HepG2 (cell line): ENCODE results near the gene CST3. TPM values are rescaled to one million over a fixed set of nuclear protein-coding genes. Genes with fewer than 3 reads are reported as not detected.

Experiments used
- ATAC-seq: fragments of 200-7000 bp; cut with Tn5 transposase; 3 replicates; pipeline ENCODE4 v1.9.1; 2020; ENCODE audit warnings: mild to moderate bottlenecking, moderate library complexity
- BruUV-seq: library from RNA; stranded (reverse); fragments of 400-500 nt; replicated peaks from 2 replicates; lab custom pipeline; 2021; lab: Mats Ljungman, UMichigan
- CTCF ChIA-PET: fragments of 300-600 bp; formaldehyde crosslinking; extraction: SDS; loops from one replicate; lab custom pipeline; 2021; ENCODE audit warnings: low total read pairs, inconsistent platforms, low intra/inter-chr PET ratio; lab: Yijun Ruan, JAX
- POLR2A ChIA-PET: fragments of 350-600 bp; sonication (Branson Sonifier 250); formaldehyde crosslinking; loops from one replicate; lab custom pipeline; 2020; ENCODE audit warnings: antibody characterized with exemption, inconsistent platforms; lab: Yijun Ruan, JAX
- DNase-seq: peaks from one replicate; pipeline ENCODE4 v3.0.0-alpha.2; 2015; ENCODE audit warnings: low spot score
- FAIRE-seq: peaks from 3 replicates; lab custom pipeline; 2011; peaks lifted over from hg19 to GRCh38; lab: Jason Lieb, UNC
- H2AFZ ChIP-seq: one replicate; pipeline ENCODE4 v1.6.1; 2011; ENCODE audit warnings: low read length, inconsistent platforms
- H3K27ac ChIP-seq: fragments of 300-600 bp; 3 replicates; pipeline ENCODE4 v1.8.0; 2011; ENCODE audit warnings: mixed run types, mild to moderate bottlenecking, mixed read lengths, low read length, inconsistent platforms; ENCODE audit not compliant: insufficient read depth; ENCODE audit errors: extremely low read length
- H3K27me3 ChIP-seq, 2 experiments: fragments of 200-600 bp in 1 of 2; 2 replicates in 1 of 2; 3 replicates in 1 of 2; pipeline versions ENCODE4 v1.6.0 to v1.8.0; 2011; ENCODE audit warnings: low read length in 2 of 2, mild to moderate bottlenecking in 2 of 2, moderate library complexity in 2 of 2, inconsistent platforms in 1 of 2; ENCODE audit not compliant: insufficient read depth in 2 of 2, control insufficient read depth in 1 of 2
- H3K36me3 ChIP-seq, 2 experiments: fragments of 200-600 bp in 1 of 2; replicated peaks in 1 of 2; 2 replicates in 1 of 2; 3 replicates in 1 of 2; pipeline versions ENCODE4 v1.5.1 to v1.8.0; 2011; ENCODE audit warnings: low read length in 2 of 2, inconsistent platforms in 1 of 2; ENCODE audit not compliant: insufficient read depth in 2 of 2, control insufficient read depth in 1 of 2
- H3K4me1 ChIP-seq: 2 replicates; pipeline ENCODE4 v1.5.1; 2012; ENCODE audit warnings: low read length, inconsistent platforms; ENCODE audit not compliant: insufficient read depth
- H3K4me2 ChIP-seq: 2 replicates; pipeline ENCODE4 v1.6.0; 2011; ENCODE audit warnings: low read depth, low read length, inconsistent platforms
- H3K4me3 ChIP-seq, 3 experiments: fragments of 200-600 bp in 1 of 3; sonication (generic), shearing (Covaris generic) in 1 of 3; replicated peaks in 1 of 3; 2 replicates each; pipeline ENCODE4 v1.5.1; 2011 to 2016; ENCODE audit warnings: low read length in 3 of 3, inconsistent platforms in 2 of 3, low read depth in 2 of 3, mild to moderate bottlenecking in 2 of 3, control low read depth in 1 of 3, mixed read lengths in 1 of 3; ENCODE audit not compliant: insufficient read depth in 1 of 3
- H3K79me2 ChIP-seq: one replicate; pipeline ENCODE4 v1.6.1; 2011; ENCODE audit warnings: low read length, inconsistent platforms; ENCODE audit not compliant: insufficient read depth
- H3K9ac ChIP-seq: 2 replicates; pipeline ENCODE4 v1.6.0; 2011; ENCODE audit warnings: mild to moderate bottlenecking, low read depth, low read length, inconsistent platforms; ENCODE audit not compliant: insufficient read depth
- H3K9me3 ChIP-seq: 2 replicates; pipeline ENCODE4 v1.5.1; 2012; ENCODE audit warnings: mild to moderate bottlenecking, low read length
- H4K20me1 ChIP-seq: 2 replicates; pipeline ENCODE4 v1.6.0; 2011; ENCODE audit warnings: inconsistent platforms, mild to moderate bottlenecking, low read length, moderate library complexity; ENCODE audit not compliant: insufficient read depth
- CEBPG ChIP-seq: IDR thresholded peaks from 2 replicates; pipeline ENCODE4 v1.6.1; 2016
- DZIP1 ChIP-seq: sonication (generic); formaldehyde crosslinking; IDR thresholded peaks from 2 replicates; pipeline ENCODE4 v1.5.0; 2020; ENCODE audit warnings: mild to moderate bottlenecking, missing genetic modification reagents
- ETS1 ChIP-seq: sonication (generic); formaldehyde crosslinking; IDR thresholded peaks from 2 replicates; pipeline ENCODE4 v1.4.0; 2020; ENCODE audit warnings: missing genetic modification reagents
- FOXA3 ChIP-seq: IDR thresholded peaks from 2 replicates; pipeline ENCODE4 v1.6.1; 2016; ENCODE audit warnings: missing genetic modification reagents, missing compliant biosample characterization
- HOXA7 ChIP-seq: sonication (generic); formaldehyde crosslinking; IDR thresholded peaks from 2 replicates; pipeline ENCODE4 v1.8.1; 2022; ENCODE audit warnings: mild to moderate bottlenecking, missing genetic modification reagents, moderate library complexity
- KAT8 ChIP-seq: IDR thresholded peaks from 2 replicates; pipeline ENCODE4 v1.6.1; 2016; ENCODE audit warnings: missing genetic modification reagents, missing compliant biosample characterization
- MAFG ChIP-seq: sonication (generic); formaldehyde crosslinking; IDR thresholded peaks from 2 replicates; pipeline ENCODE4 v1.5.1; 2020; ENCODE audit warnings: mild to moderate bottlenecking, missing genetic modification reagents
- MAX ChIP-seq: IDR thresholded peaks from 2 replicates; pipeline ENCODE4 v1.6.1; 2012; ENCODE audit warnings: inconsistent platforms
- PHF20 ChIP-seq: sonication (generic); formaldehyde crosslinking; IDR thresholded peaks from 2 replicates; pipeline ENCODE4 v1.5.0; 2020; ENCODE audit warnings: mild to moderate bottlenecking, missing genetic modification reagents
- TMF1 ChIP-seq: sonication (generic); formaldehyde crosslinking; IDR thresholded peaks from 2 replicates; pipeline ENCODE4 v1.8.1; 2022; ENCODE audit warnings: low read depth, missing genetic modification reagents
- XRCC5 ChIP-seq: fragments of 200-400 bp; formaldehyde crosslinking; optimal IDR thresholded peaks from 2 replicates; pipeline ENCODE3; 2017; ENCODE audit warnings: mild to moderate bottlenecking, low read length
- ZBTB10 ChIP-seq: sonication (generic); formaldehyde crosslinking; IDR thresholded peaks from 2 replicates; pipeline ENCODE4 v1.4.0; 2020; ENCODE audit warnings: missing genetic modification reagents, borderline replicate concordance
- ZNF124 ChIP-seq: sonication (generic); formaldehyde crosslinking; IDR thresholded peaks from 2 replicates; pipeline ENCODE4 v1.4.0; 2020; ENCODE audit warnings: missing genetic modification reagents
- ZNF557 ChIP-seq: sonication (generic); formaldehyde crosslinking; IDR thresholded peaks from 2 replicates; pipeline ENCODE4 v1.4.0; 2020; ENCODE audit warnings: missing genetic modification reagents
- ZNF644 ChIP-seq: IDR thresholded peaks from 2 replicates; pipeline ENCODE4 v1.6.1; 2016; ENCODE audit warnings: low read depth
- ZNF720 ChIP-seq: sonication (generic); formaldehyde crosslinking; IDR thresholded peaks from 2 replicates; pipeline ENCODE4 v1.4.0; 2020; ENCODE audit warnings: missing genetic modification reagents
- ZNF83 ChIP-seq: sonication (generic); formaldehyde crosslinking; IDR thresholded peaks from 2 replicates; pipeline ENCODE4 v1.4.0; 2020; ENCODE audit warnings: missing genetic modification reagents, mild to moderate bottlenecking, borderline replicate concordance
- WGBS: methylation state at CpG from one replicate; pipeline ENCODE4 v1.1.6; 2017; ENCODE audit warnings: low lambda C conversion rate; 5-methylcytosine and 5-hydroxymethylcytosine counted together
- in situ Hi-C: cut with HindIII; loops from 2 replicates; pipeline ENCODE4 v1.10.0; 2017; ENCODE audit warnings: low pct_unique_long_range_greater_than_20kb; ENCODE audit not compliant: extremely low pct_ligation_motif_present
- intact Hi-C: fragments of 100-400 bp; cut with micrococcal nuclease; formaldehyde crosslinking; loops from one replicate; pipeline ENCODE4 v1.10.0; 2022; ENCODE audit not compliant: unreplicated experiment
- polyA plus RNA-seq, 8 experiments: library from polyadenylated mRNA; depleted of rRNA in 3 of 8; stranded (reverse) in 7 of 8; unstranded in 1 of 8; fragments of >200 nt; fragmentation: Illumina TruSeq in 4 of 8; extraction: Trizol in 4 of 8; gene quantifications; 2 replicates each; pipeline versions ENCODE4 v1.2.1 to v1.2.3, GENCODE V29; 2011 to 2016; ENCODE audit warnings: low read depth in 4 of 8, missing spikeins in 1 of 8, mixed read lengths in 1 of 8; ENCODE audit not compliant: insufficient read depth in 1 of 8
- total RNA-seq, 5 experiments: library from RNA; depleted of rRNA; stranded (reverse); fragments of >200 nt; fragmentation: Illumina TruSeq; extraction: Trizol; gene quantifications; 2 replicates each; pipeline ENCODE4 v1.2.3, GENCODE V29; 2016; ENCODE audit warnings: low read depth in 1 of 5

CST3 gene
- total and polyA plus RNA-seq, 2 of the 13 experiments (the other 11 are each of a cell fraction or from before 2014, with no cell fraction given): 690 to 1,005 TPM

DNA sequence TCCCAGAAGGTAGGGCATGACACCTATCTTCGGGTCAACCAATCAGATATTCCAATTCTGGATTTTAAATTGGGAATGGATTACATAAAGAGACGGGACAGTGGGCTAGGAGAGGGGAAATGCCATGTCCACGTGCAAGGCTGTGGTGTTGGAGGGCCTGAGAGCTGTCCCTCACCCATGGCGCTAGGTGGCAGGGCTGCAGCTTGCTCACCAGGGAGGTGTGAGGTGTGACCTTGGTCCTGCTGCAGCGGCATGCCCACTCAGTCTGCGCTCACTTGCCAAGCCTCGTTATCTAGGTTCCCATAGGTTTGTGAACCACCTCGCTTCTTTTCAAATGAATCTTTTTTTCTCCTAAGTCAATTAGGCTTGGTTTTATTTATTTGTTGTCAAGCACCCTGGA lies 19.4 kb upstream of the CST3 start (continued):
- TF ChIP-seq ZNF720 (CRISPR knock-in tag) (0 out of 2 replicates have a peak, but pooled peaks have one; percentile 45), MAX (peak; percentile 68), HOXA7 (CRISPR knock-in tag) (no peak), ZNF557 (CRISPR knock-in tag) (no peak), ZNF644 (CRISPR knock-in tag) (0 out of 2 replicates have a peak, but pooled peaks have one; percentile 26), XRCC5 (peak; percentile 39), FOXA3 (CRISPR knock-in tag) (0 out of 2 replicates have a peak, but pooled peaks have one; percentile 6), ZNF124 (CRISPR knock-in tag) (no peak), CEBPG (CRISPR knock-in tag) (0 out of 2 replicates have a peak, but pooled peaks have one; percentile 3)

- ATAC-seq: no peak
- intact Hi-C loops (no loop called here), in situ Hi-C loops (no loop called here)
- no peak for FAIRE-seq
- DNase-seq: no peak
- Histone ChIP-seq H3K27ac (no peak overlapping the region), H3K27me3 (no peaks in the 10 kb centered on the region), H3K4me1 (peaks cover 92% of the 10 kb centered on the region), H3K9ac (no peak overlapping the region), H3K4me2 (no peak overlapping the region), H3K4me3 (no peak overlapping the region), H2AFZ (no peak overlapping the region), H3K79me2 (peaks cover 5% of the 10 kb centered on the region), H4K20me1 (no peaks in the 10 kb centered on the region), H3K36me3 (no peaks in the 10 kb centered on the region), H3K9me3 (no peaks in the 10 kb centered on the region)
- WGBS: 94% methylated on average over 10 of the region's 10 CpGs
- CTCF ChIA-PET: no interaction called here
- POLR2A ChIA-PET: interaction anchor here (1.2 to 9.9 kb wide), 2 partner anchors 21 to 306 kb away, joined by 3 to 543 read pairs; partner anchors contain the start of genes CST3 and NXT1
- BruUV-seq: no TSS peak
- no peak for TF ChIP-seq ZBTB10 (CRISPR knock-in tag)
- 0 out of 2 replicates have a peak, but pooled peaks have one; percentile 17 for TF ChIP-seq DZIP1 (CRISPR knock-in tag)
- no peak for TF ChIP-seq ETS1
- TF ChIP-seq TMF1: no peak
- no peak for TF ChIP-seq PHF20
- peak; percentile 71 for TF ChIP-seq MAFG
- no peak for TF ChIP-seq KAT8 (CRISPR knock-in tag)
- TF ChIP-seq ZNF83 (CRISPR knock-in tag): no peak
- TF ChIP-seq XRCC5: no peak
Measured at GRCh38 chr20:23656372-23656771, 18.6 kb upstream of the CST3 start.
